SJCRH30 (cell line): ENCODE results near the gene JAK1. TPM values are rescaled to one million over a fixed set of nuclear protein-coding genes. Genes with fewer than 3 reads are reported as not detected.
A peak's percentile ranks its signal among the peaks of the same experiment; 100 is the strongest.
"Not testable (repeated sequence)": the region's sequence is repeated elsewhere in the genome, so short reads cannot be mapped to it uniquely, and the experiment has no call there.

Experiments used
- DNase-seq, 2 experiments: peaks; one replicate each; pipeline ENCODE4 v3.0.0-alpha.2; 2015 to 2020
- H3K27ac ChIP-seq: fragments of 250-450 bp; sonication (Bioruptor Pico); 2 replicates; pipeline ENCODE4 v1.5.1; 2020; ENCODE audit warnings: mild to moderate bottlenecking, moderate library complexity
- H3K27me3 ChIP-seq: fragments of 250-450 bp; sonication (Bioruptor Pico); 2 replicates; pipeline ENCODE4 v1.5.1; 2020; ENCODE audit warnings: mild to moderate bottlenecking, moderate library complexity
- H3K36me3 ChIP-seq: fragments of 250-450 bp; sonication (Bioruptor Pico); 2 replicates; pipeline ENCODE4 v1.5.1; 2020; ENCODE audit warnings: mild to moderate bottlenecking, moderate library complexity
- H3K4me1 ChIP-seq: fragments of 250-450 bp; sonication (Bioruptor Pico); 2 replicates; pipeline ENCODE4 v1.5.1; 2020; ENCODE audit warnings: mild to moderate bottlenecking, moderate library complexity
- H3K4me3 ChIP-seq: fragments of 250-450 bp; sonication (Bioruptor Pico); 2 replicates; pipeline ENCODE4 v1.5.1; 2020; ENCODE audit warnings: mild to moderate bottlenecking, moderate library complexity
- H3K9me3 ChIP-seq: fragments of 250-450 bp; sonication (Bioruptor Pico); replicated peaks from 2 replicates; pipeline ENCODE4 v1.5.1; 2020; ENCODE audit warnings: mild to moderate bottlenecking, moderate library complexity
- total RNA-seq: library from RNA; depleted of rRNA; stranded (reverse); fragments of >200 nt; shearing (Covaris generic); gene quantifications from 2 replicates; pipeline ENCODE4 v1.2.3, GENCODE V29; 2014; rRNA removed

The JAK1 gene
- 60.2 and 60.5 TPM in 2 replicates for total RNA-seq

DNA sequence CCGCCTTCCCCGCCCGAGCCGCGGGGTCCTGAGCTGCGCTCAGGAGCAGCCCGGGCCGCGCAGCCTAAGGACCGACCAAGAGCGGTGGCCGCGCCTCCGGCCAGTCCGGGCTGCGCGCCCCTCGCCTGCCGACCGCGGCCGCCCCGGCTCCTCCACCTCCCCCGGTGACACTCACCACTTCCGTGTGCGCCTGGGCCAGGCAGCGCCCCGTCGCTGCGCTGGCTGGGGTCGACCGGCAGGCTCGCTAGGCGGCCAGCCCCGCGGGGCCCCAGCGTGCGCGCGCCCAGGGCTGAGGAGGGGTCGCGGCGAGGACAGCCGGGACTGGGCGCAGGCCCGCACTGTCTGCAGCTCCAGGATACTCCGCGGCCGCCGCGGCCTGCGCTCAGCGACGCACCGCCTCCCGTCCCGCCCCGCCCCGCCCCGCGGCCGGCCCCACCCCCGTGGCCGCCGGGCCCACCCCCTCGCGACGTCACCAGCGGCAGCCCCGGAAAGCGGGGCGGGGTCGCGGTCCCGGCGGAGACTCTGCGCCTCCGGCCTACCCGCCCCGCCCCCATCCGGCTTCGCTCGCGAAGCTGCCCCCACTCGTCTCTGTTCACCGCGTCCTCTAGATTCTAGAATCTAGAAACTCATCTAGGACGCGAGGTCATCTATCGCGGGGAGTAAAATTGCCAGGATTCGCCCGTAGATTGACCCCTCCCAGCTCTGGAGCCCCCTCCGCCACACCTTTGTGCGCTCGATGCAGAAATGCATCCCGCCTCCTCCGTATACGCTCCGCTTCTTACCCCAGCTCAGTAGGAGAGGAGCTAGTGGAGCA is at the start of gene JAK1:
TSS of gene JAK1 (minus strand) at position 392 of the 814 bp plus-strand sequence. CDS start 80,285 bp downstream, outside the sequence.
- peak; percentile 83 to 87 for DNase-seq
- H3K27ac ChIP-seq, result peak within 1 kb of the TSS; percentile 47
- H3K36me3 ChIP-seq, result no peaks in the 10 kb centered on the region
- peak within 1 kb of the TSS; percentile 96 for H3K4me3 ChIP-seq
- H3K27me3 ChIP-seq, result no peaks in the 10 kb centered on the region
- no peaks in the 10 kb centered on the region for H3K9me3 ChIP-seq
- H3K4me1 ChIP-seq, result 0 out of 2 replicates have a peak, but pooled peaks cover 7% of the 10 kb centered on the region

DNA sequence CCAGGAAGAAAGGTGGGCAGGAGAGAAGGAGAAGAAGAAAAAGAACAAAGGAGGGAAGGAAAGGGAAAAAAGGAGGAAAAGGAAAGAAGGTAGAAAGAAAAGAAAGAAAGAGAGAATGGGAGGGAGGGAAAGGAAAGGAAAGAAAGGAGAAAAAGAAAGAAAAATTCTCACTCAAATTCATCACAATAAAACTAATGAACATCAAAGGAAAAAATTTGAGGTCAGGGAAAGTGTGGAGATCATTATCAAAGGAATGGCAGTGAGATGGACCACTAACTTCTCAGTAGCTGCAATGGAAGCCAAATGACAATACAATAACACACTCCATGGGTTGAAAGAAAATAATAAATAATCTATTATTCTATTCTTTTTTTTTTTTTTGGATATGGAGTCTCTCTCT is 48.0 kb upstream of the JAK1 start:
- no peaks in the 10 kb centered on the region for H3K4me1 ChIP-seq
- no peaks in the 10 kb centered on the region for H3K9me3 ChIP-seq
- H3K27me3 ChIP-seq, result no peaks in the 10 kb centered on the region
- no peak overlapping the region for H3K27ac ChIP-seq
- H3K4me3 ChIP-seq, result no peak overlapping the region
- DNase-seq, result no peak
- H3K36me3 ChIP-seq, result no peaks in the 10 kb centered on the region

DNA sequence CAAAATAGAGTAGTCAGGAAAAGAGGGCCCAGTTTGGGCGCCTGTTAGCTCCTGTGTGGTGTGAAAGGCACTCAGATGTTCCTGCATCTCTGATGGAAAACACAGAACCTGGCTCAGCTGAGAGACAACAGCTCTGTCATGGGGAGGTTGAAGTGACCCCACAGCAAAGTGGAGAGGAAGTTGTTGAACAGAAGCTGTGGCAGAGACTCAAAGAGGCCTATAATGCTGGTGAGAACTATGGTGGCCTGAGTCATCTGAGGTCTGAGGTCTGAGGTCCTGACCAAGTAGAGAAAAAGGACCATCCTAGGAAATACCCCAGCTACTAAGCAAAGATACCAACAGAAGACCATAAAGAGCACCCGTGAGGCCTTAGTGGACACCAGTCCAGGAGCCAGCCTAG is 45.6 kb upstream of the JAK1 start:
- H3K36me3 ChIP-seq, result no peaks in the 10 kb centered on the region
- H3K4me3 ChIP-seq, result no peak overlapping the region
- no peaks in the 10 kb centered on the region for H3K4me1 ChIP-seq
- no peaks in the 10 kb centered on the region for H3K9me3 ChIP-seq
- no peak for DNase-seq
- no peaks in the 10 kb centered on the region for H3K27me3 ChIP-seq
- H3K27ac ChIP-seq, result no peak overlapping the region

DNA sequence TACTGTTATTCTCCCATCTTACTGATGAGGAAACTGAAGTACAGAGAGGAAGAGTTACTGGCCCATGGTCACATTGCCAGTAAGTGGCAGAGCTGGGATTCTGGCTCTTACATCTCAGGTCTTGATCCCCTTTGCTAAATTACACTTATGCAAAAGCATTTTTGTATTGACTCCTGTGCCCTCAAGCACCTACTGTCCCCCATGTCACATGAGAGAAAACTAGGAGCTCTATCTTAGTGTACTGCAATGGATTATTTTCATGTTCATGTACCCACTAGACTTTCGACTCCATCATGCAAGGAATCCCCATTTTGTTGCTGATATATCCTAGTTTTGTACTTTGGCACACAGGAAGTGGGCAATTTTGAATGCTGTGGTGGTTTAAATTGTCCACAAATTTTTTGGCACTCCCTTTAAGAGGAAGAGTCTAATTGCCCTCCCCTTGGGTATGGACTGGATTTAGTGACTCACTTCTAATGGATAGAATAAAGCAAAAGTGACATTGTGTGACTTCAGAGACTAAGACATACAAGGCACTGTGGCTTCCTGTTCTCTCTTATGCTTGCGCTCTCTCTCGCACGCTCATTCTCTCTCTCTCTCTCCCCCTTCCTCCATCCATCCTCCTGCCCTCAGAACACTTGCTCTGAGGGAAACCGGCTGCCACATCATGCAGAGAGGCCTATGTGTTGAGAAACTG is 43.5 kb upstream of the JAK1 start:
- Histone ChIP-seq H3K36me3 (no peaks in the 10 kb centered on the region), H3K27me3 (no peaks in the 10 kb centered on the region), H3K9me3 (no peaks in the 10 kb centered on the region), H3K4me1 (no peaks in the 10 kb centered on the region), H3K4me3 (no peak overlapping the region), H3K27ac (no peak overlapping the region)
- no peak for DNase-seq

DNA sequence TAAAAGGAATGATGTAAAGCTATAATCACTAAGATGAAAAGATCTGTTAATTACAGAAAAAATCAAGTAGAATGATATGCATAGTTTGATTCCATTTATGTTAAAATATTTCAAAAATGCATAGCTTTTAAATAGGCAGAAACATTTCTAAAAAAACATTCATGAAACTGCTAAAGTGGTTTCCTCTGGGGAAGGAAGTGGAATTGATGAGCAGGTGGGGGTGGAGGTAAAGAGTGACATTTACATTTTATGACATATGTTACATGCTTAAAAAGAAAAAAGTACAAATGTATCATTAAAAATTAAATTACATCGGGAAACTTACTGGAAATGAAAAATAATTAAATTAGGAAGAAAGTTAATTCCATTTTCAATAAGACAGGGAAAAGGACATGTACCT is 42.8 kb upstream of the JAK1 start:
- no peaks in the 10 kb centered on the region for H3K9me3 ChIP-seq
- H3K27me3 ChIP-seq, result no peaks in the 10 kb centered on the region
- no peaks in the 10 kb centered on the region for H3K36me3 ChIP-seq
- DNase-seq, result no peak
- no peak overlapping the region for H3K4me3 ChIP-seq
- H3K27ac ChIP-seq, result no peak overlapping the region
- H3K4me1 ChIP-seq, result no peaks in the 10 kb centered on the region

DNA sequence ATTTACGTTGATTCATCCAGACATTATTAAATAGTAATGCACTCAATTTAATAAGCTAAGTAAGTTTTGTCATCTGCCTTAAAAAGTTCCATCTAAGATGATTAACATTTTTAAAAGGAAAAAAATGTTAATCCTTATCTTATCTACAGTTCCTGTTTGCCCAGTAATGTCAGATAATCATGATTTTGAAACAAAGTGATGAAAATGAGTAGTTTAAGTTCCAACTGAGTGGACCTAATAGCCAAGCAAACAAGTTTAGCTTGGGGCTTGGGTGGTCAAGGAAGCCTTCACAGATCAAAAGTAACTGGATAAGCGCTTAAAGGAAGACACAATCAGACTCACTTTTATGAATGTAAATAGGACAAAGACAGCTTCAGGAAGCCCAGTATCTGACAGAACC is 40.5 kb upstream of the JAK1 start:
- H3K27me3 ChIP-seq, result no peaks in the 10 kb centered on the region
- no peaks in the 10 kb centered on the region for H3K36me3 ChIP-seq
- no peaks in the 10 kb centered on the region for H3K9me3 ChIP-seq
- DNase-seq, result no peak
- no peak overlapping the region for H3K27ac ChIP-seq
- H3K4me3 ChIP-seq, result no peak overlapping the region
- no peaks in the 10 kb centered on the region for H3K4me1 ChIP-seq

DNA sequence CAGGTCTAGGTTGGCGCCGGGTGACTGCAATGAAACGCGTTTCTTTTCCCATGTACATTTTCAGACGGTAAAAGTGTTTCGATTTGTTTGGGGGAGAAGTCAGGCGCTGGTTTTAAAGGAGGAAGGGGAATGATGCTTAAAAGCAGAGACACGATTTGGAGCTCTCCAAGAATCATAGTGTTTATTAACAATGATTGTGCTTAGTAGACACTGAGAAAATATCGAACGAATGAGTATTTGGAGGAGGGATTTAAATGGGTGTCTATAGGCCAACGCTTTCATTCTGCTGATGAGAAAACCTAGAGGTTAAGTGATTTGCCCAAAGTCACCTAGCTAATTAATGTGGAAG is 36.9 kb upstream of the JAK1 start:
- Histone ChIP-seq H3K36me3 (no peaks in the 10 kb centered on the region), H3K27me3 (no peaks in the 10 kb centered on the region), H3K4me3 (peak overlapping the region; percentile 55; the same call in 1 of the 2 replicates), H3K9me3 (0 out of 2 replicates have a peak, but pooled peaks cover 5% of the 10 kb centered on the region), H3K4me1 (no peaks in the 10 kb centered on the region), H3K27ac (no peak overlapping the region)
- no peak for DNase-seq

DNA sequence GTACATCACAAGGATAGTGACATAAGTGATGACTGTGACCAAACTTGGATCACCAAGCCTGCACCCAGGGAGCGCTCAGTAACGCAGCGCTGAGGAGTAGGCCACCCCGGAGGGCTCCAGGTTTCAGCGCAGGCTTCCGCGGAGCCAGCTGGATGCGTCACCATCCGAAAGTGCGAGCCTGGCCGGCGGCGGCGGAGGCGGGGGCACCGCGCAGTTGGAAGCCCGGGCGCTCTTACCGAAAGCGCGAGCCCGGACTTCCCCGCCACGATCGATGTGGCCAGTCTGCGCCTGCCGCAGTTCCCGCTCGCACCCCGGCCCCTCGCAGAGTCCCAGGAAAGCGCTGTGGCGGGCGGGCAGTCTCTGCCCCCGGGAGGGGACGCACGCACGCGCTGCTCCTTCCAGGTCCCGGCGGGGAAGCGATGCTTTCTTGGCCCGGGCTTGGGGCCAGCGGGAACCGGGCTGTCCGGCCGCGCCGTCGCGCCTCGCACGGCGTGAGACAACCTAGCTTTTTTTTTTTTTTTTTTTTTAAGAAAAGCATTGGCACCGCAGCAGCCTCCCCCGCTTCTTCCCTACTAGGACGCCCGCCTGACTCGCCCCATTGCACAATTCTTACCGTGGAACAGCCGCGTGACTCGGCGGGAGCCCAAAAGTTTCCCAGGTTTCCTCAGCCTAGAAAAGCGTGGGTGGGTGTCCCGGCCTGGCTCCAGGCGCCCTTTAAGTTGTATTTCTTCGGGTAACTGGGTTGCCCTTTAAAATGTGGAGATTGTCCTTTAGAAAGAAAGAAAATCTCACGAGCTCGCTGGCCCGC is 36.4 kb upstream of the JAK1 start:
- H3K27ac ChIP-seq, result no peak overlapping the region
- peak overlapping the region; percentile 55 for H3K4me3 ChIP-seq
- peak; percentile 21 to 30 for DNase-seq
- H3K36me3 ChIP-seq, result no peaks in the 10 kb centered on the region
- H3K4me1 ChIP-seq, result no peaks in the 10 kb centered on the region
- 0 out of 2 replicates have a peak, but pooled peaks cover 5% of the 10 kb centered on the region for H3K9me3 ChIP-seq
- no peaks in the 10 kb centered on the region for H3K27me3 ChIP-seq

DNA sequence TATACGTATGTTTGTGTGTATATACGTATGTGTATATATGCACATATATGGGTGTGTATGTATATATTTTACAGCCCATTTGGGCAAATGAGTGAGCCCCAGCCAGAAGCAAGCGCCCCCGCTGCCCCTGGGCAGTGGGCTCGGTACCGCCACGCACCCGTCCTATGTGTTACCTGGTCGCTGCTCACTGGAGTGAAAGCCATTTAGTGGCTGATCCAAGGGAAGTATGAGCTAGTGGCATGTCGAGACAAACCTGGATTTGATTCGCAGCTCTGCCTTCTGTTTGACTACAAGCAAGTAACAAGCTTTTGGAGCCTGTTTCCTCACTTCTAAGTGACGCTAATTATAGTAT is 35.8 kb upstream of the JAK1 start:
- no peak for DNase-seq
- 0 out of 2 replicates have a peak, but pooled peaks cover 5% of the 10 kb centered on the region for H3K9me3 ChIP-seq
- no peaks in the 10 kb centered on the region for H3K36me3 ChIP-seq
- no peaks in the 10 kb centered on the region for H3K4me1 ChIP-seq
- H3K27me3 ChIP-seq, result no peaks in the 10 kb centered on the region
- no peak overlapping the region for H3K27ac ChIP-seq
- H3K4me3 ChIP-seq, result peak overlapping the region; percentile 55

DNA sequence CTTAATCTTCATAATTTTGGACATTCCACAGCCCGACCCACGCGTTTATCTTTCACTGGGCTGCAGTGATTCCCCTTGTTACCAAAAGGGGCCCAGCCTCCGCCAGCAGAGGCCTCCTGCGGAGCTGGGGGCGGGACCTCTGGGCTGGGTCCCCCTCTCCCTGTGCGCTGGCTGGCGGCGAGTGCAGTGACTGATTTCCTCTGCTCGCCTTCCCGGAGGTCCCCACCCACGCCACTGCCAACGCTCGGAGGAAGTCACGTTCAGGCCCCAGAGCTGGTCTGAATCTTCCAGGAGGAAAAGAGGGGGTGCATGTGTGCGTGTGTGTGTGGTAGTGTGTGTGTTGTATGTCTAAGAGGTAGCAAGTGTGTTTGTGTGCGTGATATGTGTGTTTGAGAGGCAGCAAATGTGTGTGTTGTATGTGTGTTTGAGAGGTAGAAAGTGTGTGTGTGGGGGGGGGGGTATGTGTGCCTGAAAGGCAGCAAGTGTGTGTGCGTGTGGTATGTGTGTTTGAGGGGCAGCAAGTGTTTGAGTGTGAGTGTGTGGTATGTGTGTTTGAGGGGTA is 35.0 kb upstream of the JAK1 start:
- Histone ChIP-seq H3K36me3 (no peaks in the 10 kb centered on the region), H3K9me3 (0 out of 2 replicates have a peak, but pooled peaks cover 5% of the 10 kb centered on the region), H3K4me1 (no peaks in the 10 kb centered on the region), H3K27me3 (no peaks in the 10 kb centered on the region), H3K27ac (no peak overlapping the region), H3K4me3 (no peak overlapping the region)
- no peak for DNase-seq

DNA sequence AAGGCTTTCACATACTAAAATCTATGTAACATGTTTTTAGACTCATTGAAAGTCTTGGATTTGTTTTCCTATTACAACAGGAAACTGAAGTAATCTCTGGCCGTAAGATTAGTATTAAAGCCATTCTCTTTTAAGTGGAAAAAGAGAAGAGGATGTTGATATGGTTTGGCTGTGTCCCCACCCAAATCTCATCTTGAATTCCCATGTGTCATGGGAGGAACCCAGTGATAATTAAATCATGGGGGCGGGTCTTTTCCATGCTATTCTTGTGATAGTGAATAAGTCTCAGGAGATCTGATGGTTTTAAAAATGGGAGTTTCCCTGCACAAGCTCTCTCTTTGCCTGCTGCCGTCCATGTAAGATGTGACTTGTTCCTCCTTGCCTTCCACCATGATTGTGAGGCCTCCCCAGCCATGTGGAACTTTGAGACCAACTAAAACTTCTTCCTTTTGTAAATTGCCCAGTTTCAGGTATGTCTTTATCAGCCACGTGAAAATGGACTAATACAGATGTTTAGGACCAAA is 32.1 kb upstream of the JAK1 start:
- H3K4me3 ChIP-seq, DNase-seq, H3K9me3 ChIP-seq, H3K27ac ChIP-seq, H3K36me3 ChIP-seq, H3K4me1 ChIP-seq, H3K27me3 ChIP-seq: not testable (repeated sequence)

DNA sequence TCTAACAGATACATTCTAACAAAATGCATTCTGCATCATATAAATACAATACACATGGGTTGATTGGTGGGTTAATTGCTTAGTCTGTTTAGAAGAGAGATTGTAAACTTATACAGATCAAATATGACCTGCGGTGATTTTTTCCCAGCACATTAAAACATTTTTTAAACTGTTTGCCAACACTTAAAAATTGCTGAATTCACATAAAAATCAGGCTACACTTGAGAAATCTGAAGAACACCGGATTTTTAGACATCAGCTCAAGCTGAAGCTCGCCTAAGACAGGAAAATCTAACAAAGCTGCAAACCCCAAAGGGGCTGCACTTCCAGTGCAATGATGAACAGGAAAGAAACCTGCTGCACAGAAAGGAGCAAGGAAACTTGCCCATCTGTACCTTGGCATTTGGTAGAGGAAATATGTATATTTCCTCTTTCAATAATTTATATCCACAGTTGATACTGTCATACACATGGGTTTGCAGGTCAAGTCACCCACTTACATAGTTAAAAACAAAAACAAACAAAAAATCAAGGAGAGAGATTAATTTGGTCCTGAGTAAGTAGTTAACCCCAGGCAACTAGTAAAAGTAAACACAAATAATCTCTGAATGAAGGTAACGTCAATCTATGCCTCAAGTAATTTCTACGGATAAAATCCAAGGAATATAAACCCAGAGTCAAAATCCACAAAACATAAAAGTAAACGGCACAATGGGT is 30.4 kb upstream of the JAK1 start:
- no peaks in the 10 kb centered on the region for H3K36me3 ChIP-seq
- H3K4me1 ChIP-seq, result no peaks in the 10 kb centered on the region
- H3K9me3 ChIP-seq, result 0 out of 2 replicates have a peak, but pooled peaks cover 5% of the 10 kb centered on the region
- no peaks in the 10 kb centered on the region for H3K27me3 ChIP-seq
- DNase-seq, result no peak
- no peak overlapping the region for H3K4me3 ChIP-seq
- H3K27ac ChIP-seq, result no peak overlapping the region

DNA sequence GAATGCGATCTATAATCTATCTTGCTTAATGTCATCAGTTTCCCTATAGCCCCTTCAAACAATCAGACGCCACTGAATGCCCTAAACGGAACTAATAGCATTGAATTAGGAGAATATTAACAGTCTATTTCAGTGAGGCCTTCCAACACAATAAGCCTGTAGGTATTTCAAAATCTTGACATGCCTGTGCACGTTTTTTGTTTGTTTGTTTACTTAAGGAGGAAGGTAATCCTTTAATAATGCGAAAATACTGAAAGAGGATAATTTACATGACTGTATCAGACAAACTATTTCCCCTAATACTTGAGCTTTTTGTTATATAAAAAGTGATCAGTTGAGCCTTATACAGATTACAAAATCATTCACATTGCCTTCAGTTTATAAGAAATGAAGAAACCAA is 29.0 kb upstream of the JAK1 start:
- no peaks in the 10 kb centered on the region for H3K4me1 ChIP-seq
- H3K4me3 ChIP-seq, result no peak overlapping the region
- H3K36me3 ChIP-seq, result no peaks in the 10 kb centered on the region
- DNase-seq, result no peak
- H3K27me3 ChIP-seq, result no peaks in the 10 kb centered on the region
- H3K9me3 ChIP-seq, result 0 out of 2 replicates have a peak, but pooled peaks cover 5% of the 10 kb centered on the region
- no peak overlapping the region for H3K27ac ChIP-seq
